Hematopoietic multipotent progenitor cell treated with erythropoietin and hydrocortisone succinate and interleukin-3 and kit ligand, for 15 days (in vitro differentiated cells): ENCODE measurements around the gene KLHL40.

Experiments
- DNase-seq: peaks from one replicate; pipeline ENCODE4 v3.0.0-alpha.2; 2015; ENCODE audit warnings: low spot score

Gene KLHL40

DNA sequence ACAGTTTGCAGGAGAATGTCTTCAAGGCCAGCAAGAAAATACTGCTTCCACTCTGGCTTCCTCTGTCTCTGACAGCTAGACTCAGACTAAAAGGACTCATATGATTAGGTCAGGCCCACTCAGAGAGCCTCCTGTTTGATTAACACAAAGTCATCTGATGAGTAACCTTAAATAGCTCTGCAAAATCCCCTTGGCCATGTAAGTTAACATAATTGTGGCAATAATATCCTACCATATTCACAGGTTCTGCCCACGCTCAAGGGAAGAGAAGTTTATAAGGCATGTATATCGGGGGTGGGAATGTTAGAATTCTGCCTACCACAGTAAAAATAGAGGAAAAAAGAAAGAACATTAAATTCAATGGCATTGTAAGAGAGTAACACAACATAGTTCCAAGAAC, 37.9 kb downstream of the KLHL40 start:
- no peak for DNase-seq

DNA sequence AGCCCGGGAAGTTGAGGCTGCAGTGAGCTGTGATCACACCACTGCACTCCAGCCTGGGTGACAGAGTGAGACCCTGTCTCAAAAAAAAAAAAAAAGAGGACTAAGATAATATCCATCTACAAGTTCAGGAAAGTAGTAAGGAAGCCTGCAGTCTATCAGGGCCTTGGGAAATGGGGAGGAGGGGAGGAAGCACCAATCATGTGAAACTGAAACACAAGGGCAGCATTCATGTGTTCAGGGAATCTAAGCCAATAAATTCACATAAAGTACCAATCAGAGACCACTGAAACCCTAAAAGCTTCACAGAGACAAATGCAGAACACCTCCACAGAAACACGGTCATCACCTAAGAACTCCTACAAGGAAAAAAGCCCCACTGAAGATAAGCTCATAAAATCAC, 40.1 kb downstream of the KLHL40 start:
- no peak for DNase-seq

DNA sequence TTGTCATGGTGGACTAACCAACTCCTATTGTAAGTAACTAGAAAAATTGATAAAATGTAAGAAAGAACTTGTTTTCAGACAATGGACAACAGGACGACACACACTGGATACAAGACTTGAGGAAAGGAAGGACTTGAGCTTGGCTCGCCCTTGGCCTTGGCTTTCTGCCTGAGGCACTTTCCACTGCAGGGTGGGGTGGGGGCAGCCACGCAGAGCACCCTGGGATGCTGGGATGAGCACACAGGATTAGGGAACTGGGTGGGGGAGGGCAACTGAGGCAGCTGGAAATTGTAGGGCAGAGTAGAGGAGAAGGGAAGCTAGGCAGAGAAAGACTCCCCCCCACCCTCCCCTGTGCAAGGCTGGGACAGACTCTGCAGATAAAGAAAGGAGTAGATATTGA, 42.7 kb downstream of the KLHL40 start:
- DNase-seq, result no peak

DNA sequence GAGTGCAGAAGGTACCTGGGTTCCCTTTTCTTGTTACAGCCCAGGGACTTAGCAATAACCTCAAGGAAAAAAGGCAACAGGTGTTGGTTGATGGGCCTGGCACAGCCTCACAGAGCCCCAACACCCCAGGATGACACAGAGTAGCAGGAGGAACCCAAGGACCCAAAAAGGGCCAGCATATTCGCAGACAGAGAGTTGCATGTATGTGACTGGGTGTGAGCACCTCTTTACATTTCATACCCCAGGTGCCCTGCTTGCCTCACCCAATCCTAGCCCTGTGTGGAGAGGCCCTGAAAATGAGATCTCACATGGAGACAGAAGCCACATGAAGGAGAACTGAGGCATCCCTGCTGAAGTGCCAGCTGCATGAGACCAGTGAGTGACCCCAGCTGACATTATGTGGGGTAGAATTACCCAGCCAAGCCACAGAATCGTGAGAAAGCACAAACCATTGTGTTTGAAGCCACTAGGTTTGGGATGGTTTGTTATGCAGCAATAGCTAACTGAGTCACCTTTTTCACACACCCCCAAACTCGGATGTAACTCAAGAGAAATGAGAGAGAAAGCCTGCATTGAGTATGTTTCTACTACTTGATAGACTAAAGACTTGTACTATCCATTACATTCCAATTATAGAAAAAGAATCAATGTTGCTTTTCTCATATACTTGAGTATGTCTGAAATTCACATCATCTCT, 43.5 kb downstream of the KLHL40 start:
- no peak for DNase-seq

DNA sequence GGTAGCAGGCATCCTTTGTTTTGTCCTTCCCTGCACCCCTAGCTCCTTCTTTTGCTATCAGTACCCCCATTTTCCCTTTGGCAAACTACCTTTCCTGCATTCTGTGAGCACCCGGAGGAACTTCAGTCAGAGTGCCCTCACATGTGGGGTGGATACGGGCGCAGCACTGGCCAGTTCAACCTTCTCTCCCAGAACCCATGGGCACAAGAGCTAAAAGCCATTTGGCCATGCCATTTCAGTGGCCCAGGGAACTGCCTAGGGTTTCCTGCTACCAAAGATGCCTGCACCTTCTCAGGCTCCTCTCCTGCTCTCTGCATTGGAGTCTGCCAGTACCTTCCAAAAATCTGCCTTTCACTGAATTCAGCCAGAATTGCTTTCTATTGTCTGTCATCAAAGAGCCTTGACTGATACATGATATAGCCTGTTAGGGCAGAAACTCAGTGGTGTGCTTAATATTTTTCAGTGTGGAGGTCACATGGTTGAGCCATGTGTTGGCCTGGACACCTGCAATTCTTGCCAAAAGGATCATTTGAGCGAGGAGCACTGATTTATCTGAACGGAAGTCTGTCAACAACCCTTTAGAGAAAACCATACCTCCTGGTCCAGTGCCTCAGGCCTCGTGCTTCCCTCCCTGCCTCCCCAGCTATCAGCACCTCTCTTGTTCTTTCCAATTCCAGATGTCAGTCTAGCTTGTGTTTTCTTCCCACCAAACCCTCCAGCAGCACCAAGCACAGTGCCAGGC, 44.2 kb downstream of the KLHL40 start:
- no peak for DNase-seq

DNA sequence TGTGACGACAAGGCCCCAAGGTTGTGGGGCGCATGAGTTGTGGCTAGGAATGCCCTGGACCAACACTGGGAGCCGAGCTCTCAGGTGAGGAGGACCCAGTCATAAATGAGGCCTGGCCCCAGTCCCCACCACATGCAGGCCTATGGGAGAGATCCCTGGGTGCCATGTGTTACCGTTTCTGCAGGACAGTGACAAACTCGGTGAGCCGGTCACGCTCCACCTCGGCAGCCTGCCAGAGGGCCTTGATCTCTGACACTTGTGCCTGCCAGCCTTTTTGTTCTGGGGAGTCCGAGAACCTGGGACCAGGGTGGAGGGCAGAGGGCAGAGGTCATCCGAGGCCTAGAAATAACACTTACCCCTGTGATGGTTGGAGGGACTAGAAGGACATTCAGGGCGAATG, 45.0 kb downstream of the KLHL40 start:
- no peak for DNase-seq

DNA sequence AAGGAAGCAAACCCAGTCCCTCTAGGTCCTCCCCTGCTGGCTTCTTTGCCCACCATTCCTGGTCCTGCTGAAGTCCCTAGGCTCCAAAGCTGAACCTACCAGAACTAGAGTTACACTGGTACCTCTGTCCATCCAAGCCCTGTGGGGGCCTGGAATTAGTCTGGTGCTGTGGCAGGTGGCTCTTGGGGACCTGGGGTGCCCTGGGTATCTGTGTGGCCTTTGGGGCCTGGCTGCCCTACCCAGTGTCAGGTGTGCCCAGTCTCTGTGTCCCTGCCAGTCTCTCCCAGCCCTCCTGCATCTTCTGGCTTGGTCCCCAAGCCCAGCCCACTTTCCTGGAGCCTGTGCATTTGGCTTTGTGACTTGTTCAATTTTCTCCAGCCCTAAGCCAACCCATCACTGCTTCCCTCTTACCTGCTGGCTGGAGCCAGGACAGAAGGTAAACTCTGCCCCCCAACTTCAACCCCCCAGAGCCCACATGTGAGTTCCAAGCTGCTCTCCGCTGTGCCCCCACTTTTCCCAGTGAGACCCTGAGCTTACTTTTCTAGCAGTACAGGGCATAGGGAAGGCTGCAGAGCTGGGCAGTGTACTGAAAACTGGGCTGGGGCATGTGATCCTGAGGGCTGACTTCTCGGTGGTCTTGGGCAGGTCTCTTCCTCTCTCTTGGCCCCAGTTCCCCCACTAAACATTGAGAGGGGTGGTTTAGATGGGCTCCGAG, 45.5 kb downstream of the KLHL40 start:
- DNase-seq, result no peak

DNA sequence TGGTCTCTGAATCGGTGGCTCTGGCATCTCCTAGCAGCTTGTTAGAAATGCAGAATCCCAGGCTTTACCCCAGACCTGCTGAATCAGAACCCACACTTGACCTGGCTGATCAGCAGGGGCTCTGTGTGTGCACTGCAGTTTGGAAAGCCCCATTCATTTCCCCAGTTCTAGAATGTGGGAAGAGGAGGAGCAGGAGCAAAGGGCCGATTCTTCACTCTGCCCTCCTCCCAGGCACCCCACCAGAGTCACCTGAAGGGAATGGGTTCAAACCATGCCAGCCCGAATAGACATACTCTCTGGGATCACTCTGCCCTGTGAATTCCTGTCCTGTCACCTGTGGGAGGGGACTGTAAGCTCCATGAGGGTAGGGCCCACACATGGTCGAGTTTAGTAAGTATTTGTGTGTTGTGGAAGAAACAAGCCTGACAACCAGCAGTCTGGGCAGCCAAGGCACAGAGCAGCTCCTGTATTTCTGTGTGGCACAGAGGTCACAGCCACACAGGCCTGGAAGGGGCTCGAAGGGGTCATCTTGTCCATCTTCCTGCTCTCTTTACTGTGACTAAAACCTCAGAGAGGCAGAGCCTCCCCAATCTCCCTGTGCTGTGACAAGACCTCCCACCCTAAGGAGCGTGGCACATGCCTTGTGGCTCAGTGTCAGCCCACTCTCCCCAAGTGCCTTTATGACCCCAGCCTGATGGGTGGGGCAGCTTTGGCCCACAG, 46.3 kb downstream of the KLHL40 start:
- no peak for DNase-seq

DNA sequence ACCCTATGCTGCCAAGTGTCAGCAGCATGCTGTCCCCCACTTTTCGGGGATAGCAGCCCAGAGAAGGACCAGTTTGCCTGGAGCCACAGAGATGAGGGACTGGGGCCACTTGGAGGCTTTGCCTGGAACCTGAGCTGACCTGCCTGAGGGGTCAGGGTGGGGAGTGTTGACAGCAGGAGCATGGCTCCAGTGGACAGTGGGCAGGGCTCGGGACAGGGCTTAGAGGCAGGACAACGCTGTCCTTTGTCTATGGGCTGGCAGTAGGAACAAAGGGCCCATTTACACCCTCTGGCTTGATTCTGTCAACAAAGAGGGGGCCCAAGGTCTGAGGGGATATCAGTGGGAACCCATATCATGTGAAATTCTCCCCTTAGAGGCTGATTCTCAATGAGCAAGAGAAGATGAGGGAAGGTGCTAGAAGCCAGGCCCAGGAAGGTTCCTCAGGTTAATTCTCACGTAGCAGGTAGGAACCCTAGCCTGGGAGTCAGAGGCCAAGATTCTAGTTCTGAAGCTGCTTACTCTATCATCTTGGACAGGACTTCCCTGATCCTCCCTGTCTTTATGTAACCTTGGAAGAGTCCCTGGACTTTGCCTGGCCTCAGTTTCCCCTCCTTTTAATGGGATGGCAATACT, 47.0 kb downstream of the KLHL40 start:
- DNase-seq, result no peak

DNA sequence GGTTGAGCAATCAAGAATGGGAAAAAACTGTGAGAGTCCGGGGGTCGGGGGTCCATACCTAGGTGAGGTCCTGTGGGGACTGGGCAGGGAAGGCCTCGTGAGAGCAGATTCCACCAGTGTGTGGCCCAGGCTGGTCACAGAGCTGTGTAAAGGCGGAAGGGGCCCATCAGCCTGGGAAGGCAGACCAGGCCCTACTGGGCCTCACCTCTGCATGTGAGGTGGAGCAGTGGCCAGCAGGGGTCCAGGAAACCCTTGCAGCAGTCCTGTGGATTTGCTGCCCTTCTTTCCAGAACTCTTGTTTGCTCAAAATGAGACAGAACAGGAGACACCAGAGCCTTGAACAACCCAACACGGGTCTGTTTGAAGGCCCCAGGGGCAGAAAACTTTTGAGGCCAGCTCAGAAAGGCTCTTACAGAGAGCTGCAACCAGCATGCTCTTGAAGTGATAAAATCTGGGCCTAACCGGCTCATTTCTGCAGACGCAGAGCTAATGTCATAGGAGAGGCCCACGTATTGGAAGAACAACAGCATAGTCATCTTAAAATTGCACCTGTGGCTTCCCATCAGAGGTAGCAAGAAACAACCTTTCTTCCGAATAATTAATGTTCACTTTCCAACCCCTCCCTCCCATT, 47.6 kb downstream of the KLHL40 start:
- DNase-seq, result no peak

DNA sequence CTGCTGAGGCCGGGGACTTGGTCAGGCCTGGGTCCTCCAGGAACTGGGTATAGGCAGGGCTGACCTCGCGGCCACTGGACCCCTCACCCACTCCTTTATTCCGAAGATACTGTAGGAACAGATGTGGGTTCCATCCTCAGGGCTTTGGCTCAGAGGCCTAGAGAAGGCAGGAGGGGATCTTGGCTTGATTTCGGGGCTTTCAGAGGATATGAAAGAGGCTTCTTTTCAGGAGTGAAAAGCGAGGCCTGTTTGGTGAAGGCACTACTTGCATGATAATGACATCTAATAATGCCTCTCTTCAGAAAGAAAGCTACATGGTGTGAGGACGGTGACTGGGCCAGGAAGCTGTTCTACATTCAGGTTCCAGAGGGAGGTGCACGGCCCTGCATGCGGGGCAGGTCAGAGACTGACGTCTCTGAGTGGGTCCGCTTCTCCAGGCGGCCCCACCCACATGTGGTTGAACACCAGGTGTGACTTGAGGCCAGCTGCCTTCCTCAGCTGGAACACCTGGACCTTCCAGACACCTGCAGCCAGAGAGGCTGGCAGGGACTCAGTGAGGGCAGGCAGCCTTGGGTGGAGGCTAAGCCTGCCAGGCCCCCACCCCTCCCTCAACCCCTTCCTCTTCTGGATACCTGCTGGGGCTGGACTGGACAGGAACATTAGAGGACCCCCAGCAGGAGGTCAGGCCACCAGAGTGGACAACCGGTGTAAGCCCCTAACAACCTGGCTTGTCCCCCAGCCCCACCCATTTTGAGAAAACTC, 48.3 kb downstream of the KLHL40 start:
- DNase-seq, result no peak

DNA sequence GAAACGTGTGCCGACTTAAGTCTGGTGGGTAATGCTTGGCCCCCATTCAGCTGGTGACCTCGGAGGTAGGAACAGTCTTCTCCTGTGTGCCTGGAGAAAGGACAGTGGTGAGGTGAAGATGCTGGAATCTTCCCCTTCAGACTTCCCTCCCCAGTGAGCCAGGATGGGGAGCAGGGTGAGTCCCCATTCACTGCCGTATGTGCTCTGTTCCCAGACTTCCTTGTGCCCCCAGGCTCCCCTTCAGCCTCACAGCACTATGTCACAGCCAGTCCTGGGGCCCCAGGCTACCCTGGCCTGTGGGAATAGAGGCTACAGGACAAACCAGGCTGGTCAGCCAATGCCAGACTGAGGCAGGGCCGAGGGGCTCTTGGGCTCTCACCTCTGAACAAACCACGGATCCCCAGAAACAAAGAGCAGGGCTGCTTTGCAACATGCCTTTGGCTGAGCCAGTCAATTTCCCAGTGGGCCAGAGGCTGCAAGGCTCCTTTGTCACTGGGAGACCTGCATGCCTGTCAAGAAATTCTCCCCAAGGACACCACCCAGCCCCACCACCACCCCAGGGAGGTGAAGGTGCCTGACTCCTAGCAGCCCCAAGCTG, 49.0 kb downstream of the KLHL40 start:
- no peak for DNase-seq

DNA sequence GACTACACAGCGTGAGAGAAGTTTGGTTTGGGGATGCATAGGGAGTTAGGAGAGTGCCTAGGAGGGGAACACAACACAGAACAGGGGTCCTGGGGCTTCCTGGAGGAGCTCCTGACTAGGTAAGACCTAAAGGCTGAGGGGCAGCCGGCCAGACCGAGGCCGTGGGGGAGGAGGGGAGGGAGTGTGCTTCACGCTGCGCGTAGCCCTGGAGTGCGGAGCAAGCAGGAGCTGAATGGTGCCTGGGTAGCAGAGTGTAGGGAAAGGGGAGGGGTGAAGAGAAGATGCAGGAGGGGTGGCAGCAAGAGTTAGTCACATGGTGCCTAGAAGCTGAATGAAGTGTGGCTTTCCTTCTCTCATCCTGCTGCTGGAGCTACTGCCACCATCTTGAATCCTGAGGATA, 49.7 kb downstream of the KLHL40 start:
- no peak for DNase-seq

DNA sequence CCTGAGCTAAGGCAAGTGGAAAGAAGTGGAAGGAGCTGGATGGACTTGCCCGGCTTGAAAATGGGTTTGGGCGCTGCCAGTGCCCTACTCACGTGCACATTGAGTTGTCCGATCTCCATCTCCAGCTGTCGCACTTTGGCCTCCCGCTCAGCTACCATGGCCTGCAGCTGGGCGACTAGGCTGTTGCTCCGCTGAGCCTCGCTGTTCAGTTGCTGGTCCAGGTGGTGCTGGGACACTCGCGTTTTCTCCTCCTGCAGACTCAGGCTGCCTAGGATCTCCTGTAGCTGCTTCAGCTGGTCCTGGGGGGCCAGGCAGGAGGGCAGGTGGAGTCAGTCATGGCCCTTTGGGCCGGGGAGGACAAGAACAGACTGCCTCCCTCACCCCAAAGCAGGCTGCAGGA, 50.3 kb downstream of the KLHL40 start:
- DNase-seq, result no peak

DNA sequence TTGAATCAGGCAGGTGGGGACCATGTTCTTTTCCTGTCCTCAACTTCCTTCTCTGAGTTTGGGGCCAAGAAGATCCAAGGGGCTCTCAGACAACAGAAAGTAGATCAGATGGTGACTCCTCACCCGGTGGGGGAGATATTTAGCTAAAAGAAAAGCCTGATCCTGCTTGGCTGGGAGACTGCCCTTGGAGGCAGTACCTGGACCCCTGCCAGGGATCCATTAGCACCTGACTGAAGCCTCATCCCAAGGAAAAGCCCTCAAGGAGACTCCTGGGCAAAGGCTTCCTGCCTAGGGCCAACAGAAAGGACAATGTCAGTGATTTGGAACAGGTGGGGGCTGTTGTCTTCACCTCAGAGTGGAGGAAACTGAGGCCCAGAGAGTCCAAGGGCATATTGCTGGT, 50.7 kb downstream of the KLHL40 start:
- no peak for DNase-seq

DNA sequence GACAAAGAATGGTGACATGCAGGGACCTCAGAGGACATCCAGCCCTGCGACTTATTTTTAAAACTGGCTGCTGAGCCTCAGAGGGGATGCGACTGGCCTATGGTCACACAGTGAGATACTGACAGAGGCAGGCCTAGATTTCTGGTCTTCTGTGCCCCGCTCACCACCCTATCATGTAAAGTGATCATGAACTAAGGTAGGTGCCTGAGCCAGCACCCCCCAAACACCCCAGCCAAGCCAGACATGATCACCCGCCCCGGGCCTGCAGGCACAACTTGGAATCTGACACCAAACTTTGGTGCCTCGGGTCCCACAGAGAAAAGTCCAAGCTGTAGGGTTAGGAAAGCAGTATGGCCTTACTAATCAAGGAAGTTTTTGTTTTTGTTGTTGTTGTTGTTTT, 51.2 kb downstream of the KLHL40 start:
- DNase-seq, result no peak

DNA sequence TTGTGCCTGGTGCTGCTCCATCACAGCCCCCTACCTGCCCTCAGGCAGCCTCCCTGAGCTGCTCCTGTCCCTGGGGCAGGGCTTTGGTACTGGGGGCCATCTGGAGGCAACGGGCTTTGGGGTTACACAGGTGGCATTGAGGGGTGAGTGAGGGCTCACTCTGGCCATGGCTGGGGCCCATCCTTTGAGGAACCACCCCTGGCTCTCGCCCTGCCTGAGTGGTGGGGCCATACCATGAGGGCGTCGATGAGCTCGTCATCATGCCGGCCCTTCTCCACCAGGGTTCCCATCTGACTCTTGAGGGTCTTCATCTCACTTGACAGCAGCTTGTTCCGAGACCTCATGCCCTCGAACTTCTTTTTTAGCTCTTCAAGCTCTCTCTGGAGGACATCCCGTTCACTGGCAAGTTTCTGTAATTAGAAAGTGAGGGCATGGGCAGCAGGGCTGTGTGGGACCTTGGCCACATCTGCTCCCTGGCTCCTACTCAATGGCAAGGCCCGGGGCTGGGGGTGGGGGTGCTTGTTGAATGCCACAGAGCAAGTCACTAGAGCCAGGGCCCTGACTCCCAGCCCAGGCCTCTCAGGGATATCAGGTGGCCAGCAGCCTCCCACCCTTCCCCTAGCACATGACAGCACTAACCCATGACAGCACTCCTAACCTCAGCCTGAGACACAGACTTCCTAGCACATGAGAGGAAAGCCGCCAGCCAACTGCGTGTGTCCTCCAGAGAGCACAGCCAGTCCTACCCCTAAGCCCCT, 54.2 kb downstream of the KLHL40 start:
- no peak for DNase-seq

DNA sequence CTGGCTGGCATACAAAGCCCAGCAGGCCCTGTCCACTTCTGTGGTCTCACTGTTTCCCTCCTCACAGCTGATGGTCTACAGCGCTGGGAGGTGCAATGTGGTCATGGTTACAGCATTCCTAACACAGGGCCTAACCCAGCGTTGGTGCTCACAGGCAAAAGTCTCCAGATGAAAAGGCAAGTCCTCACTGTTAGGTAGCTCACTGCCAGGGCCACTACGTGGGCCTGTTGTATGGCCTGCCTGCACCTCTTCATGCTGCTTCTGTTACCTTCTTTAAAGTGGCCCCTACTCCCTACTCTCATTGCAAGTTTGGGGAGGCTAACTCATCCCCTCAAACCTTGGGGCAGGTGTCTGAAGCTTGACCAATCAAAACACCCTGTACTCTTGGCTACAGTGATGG, 56.5 kb downstream of the KLHL40 start:
- DNase-seq, result no peak
